ENCODE results near the gene CFAP43. TPM values are rescaled to one million over a fixed set of nuclear protein-coding genes. Genes with fewer than 3 reads are reported as not detected.

The CFAP43 gene
- total and polyA plus RNA-seq, 10 of the 15 experiments (the other 5 are each of a cell fraction or from before 2014, with no cell fraction given): 0.06 to 0.14 (median 0.10) TPM; not detected in 5

GRCh38 chr10:104268405-104268712 is 36.2 kb upstream of the CFAP43 start:
- H3K27ac ChIP-seq (ENCODE audit: control insufficient read depth, insufficient read depth): peak overlapping the region; percentile 80
- CTCF ChIA-PET: interaction anchor here (1.2 to 9.2 kb wide), 4 partner anchors 12 to 83 kb away, joined by 5 to 106 read pairs (median 8); partner anchors contain the start of gene CFAP58
- H3K27me3 ChIP-seq (replicated peaks in 1 of 2; ENCODE audit: control insufficient read depth in 2 of 2, insufficient read depth in 2 of 2, low read length in 1 of 2): no peaks in the 10 kb centered on the region
- H2AFZ ChIP-seq (ENCODE audit: control insufficient read depth, low read depth, low read length): peak overlapping the region; percentile 37
- intact Hi-C loops (cut with micrococcal nuclease; ENCODE audit: unreplicated experiment) (loop anchor here (5.0 to 10.0 kb wide), 2 partner anchors 146 to 364 kb away; partner anchors contain the start of gene SFR1), in situ Hi-C loops (cut with MboI) (no loop called here)
- H3K9me3 ChIP-seq (replicated peaks; ENCODE audit: control insufficient read depth, insufficient read depth, low read length): no peaks in the 10 kb centered on the region
- no peak for DNase-seq (ENCODE audit: low read depth, low spot score)
- H3K79me2 ChIP-seq (ENCODE audit: control insufficient read depth, insufficient read depth, low read length): peaks cover 37% of the 10 kb centered on the region
- H3K36me3 ChIP-seq (ENCODE audit: control insufficient read depth in 2 of 2, insufficient read depth in 2 of 2, low read length in 1 of 2): peaks cover 0 to 10% of the 10 kb centered on the region in 2 experiments; a peak in 1 of 4 replicates
- 0 out of 2 replicates have a peak, but pooled peaks cover 3% of the 10 kb centered on the region for H3K4me1 ChIP-seq (ENCODE audit: control insufficient read depth, insufficient read depth, low read length)
- FAIRE-seq: no peak
- H3K4me3 ChIP-seq: peak overlapping the region; percentile 73
- SMC1A ChIA-PET (ENCODE audit: uncharacterized antibody, unreplicated experiment): interaction anchor here (1.7 to 3.2 kb wide), 3 partner anchors 12 to 83 kb away, joined by 6 to 20 read pairs (median 7); partner anchors contain the start of gene GSTO1
- TSS peak; percentile 87 for BruUV-seq (replicated peaks)
- 0 out of 4 replicates have a peak, but pooled peaks of 1 of the 2 experiments have one; percentile 20 for TF ChIP-seq ETV6 (conservative IDR thresholded peaks at IDR 0.05 in 1 of 2, IDR thresholded peaks at IDR 0.05 in 1 of 2; ENCODE audit: borderline replicate concordance in 1 of 2, low read depth in 1 of 2)
- no peak for TF ChIP-seq MEF2B (IDR thresholded peaks at IDR 0.05; ENCODE audit: partially characterized antibody, poor library complexity, severe bottlenecking)
- peak overlapping the region; percentile 89 for H3K4me2 ChIP-seq (ENCODE audit: control insufficient read depth, insufficient read depth)
- no peaks in the 10 kb centered on the region for H4K20me1 ChIP-seq (ENCODE audit: control insufficient read depth, insufficient read depth)
- peak overlapping the region; percentile 86 for H3K9ac ChIP-seq (ENCODE audit: control insufficient read depth, insufficient read depth, low read length)
- peak; percentile 2 for ATAC-seq
- POLR2A ChIA-PET: interaction anchor here (4.2 kb wide), 1 partner anchor 12 kb away, joined by 36 read pairs; the partner anchor contains the start of gene GSTO1
- WGBS (ENCODE audit: insufficient coverage, insufficient replicate concordance, low lambda C conversion rate, missing lambda C conversion rate): 2% methylated on average over 10 of the region's 10 CpGs
- RAD21 ChIA-PET (ENCODE audit: unreplicated experiment): interaction anchor here (1.2 to 2.2 kb wide), 2 partner anchors 13 to 84 kb away, joined by 3 to 7 read pairs; partner anchors contain the start of gene GSTO1

GRCh38 chr10:104267721-104268404 is 35.7 kb upstream of the CFAP43 start:
- Histone ChIP-seq H3K9me3 (replicated peaks; ENCODE audit: control insufficient read depth, insufficient read depth, low read length) (no peaks in the 10 kb centered on the region), H3K27me3 (replicated peaks in 1 of 2; ENCODE audit: control insufficient read depth in 2 of 2, insufficient read depth in 2 of 2, low read length in 1 of 2) (no peaks in the 10 kb centered on the region), H3K9ac (ENCODE audit: control insufficient read depth, insufficient read depth, low read length) (peak overlapping the region; percentile 86), H3K4me2 (ENCODE audit: control insufficient read depth, insufficient read depth) (peak overlapping the region; percentile 89), H4K20me1 (ENCODE audit: control insufficient read depth, insufficient read depth) (no peaks in the 10 kb centered on the region), H3K4me1 (ENCODE audit: control insufficient read depth, insufficient read depth, low read length) (0 out of 2 replicates have a peak, but pooled peaks cover 3% of the 10 kb centered on the region), H3K36me3 (ENCODE audit: control insufficient read depth in 2 of 2, insufficient read depth in 2 of 2, low read length in 1 of 2) (peaks cover 0 to 10% of the 10 kb centered on the region in 2 experiments; a peak in 1 of 4 replicates), H3K4me3 (peak overlapping the region; percentile 73), H3K27ac (ENCODE audit: control insufficient read depth, insufficient read depth) (peak overlapping the region; percentile 80), H3K79me2 (ENCODE audit: control insufficient read depth, insufficient read depth, low read length) (peaks cover 39% of the 10 kb centered on the region), H2AFZ (ENCODE audit: control insufficient read depth, low read depth, low read length) (no peak overlapping the region)
- no peak for DNase-seq (ENCODE audit: low read depth, low spot score)
- ChIA-PET CTCF (interaction anchor here (1.2 to 1.9 kb wide), 3 partner anchors 12 to 83 kb away, joined by 3 to 5 read pairs (median 5); partner anchors contain the start of gene CFAP43), POLR2A (interaction anchor here (4.2 kb wide), 1 partner anchor 12 kb away, joined by 36 read pairs; the partner anchor contains the start of gene GSTO1), SMC1A (ENCODE audit: uncharacterized antibody, unreplicated experiment) (interaction anchor here (1.1 to 3.2 kb wide), 4 partner anchors 9 to 84 kb away, joined by 3 to 20 read pairs (median 6); partner anchors contain the start of gene GSTO1), RAD21 (ENCODE audit: unreplicated experiment) (interaction anchor here (2.2 kb wide), 1 partner anchor 13 kb away, joined by 7 read pairs; the partner anchor contains the start of gene GSTO1)
- peak; percentile 9 for ATAC-seq
- no peak for TF ChIP-seq MEF2B (IDR thresholded peaks at IDR 0.05; ENCODE audit: partially characterized antibody, poor library complexity, severe bottlenecking)
- peak; percentile 32; the same call in 1 of the 2 replicates for TF ChIP-seq NFIC (IDR thresholded peaks at IDR 0.05; ENCODE audit: low read depth, low read length)
- no peak for TF ChIP-seq SPI1 (IDR thresholded peaks at IDR 0.05; ENCODE audit: borderline replicate concordance, insufficient read depth, low read depth, low read length)
- TF ChIP-seq MTA3 (IDR thresholded peaks at IDR 0.05; ENCODE audit: borderline replicate concordance, low read length): no peak
- no peak for TF ChIP-seq SMARCA5 (IDR thresholded peaks at IDR 0.05)
- TF ChIP-seq ZBED1 (IDR thresholded peaks at IDR 0.05; ENCODE audit: borderline replicate concordance): no peak
- peak; percentile 40; the same call in 1 of the 2 replicates for TF ChIP-seq ATF2 (IDR thresholded peaks at IDR 0.05; ENCODE audit: low read length)
- no peak; the same call in 1 of the 2 replicates for TF ChIP-seq EED (IDR thresholded peaks at IDR 0.05; ENCODE audit: low read depth)
- no peak for TF ChIP-seq CREM (IDR thresholded peaks at IDR 0.05; ENCODE audit: low read depth)
- no peak for TF ChIP-seq MYB (IDR thresholded peaks at IDR 0.05; ENCODE audit: borderline replicate concordance, low read depth, low read length)
- in situ Hi-C loops (cut with MboI): no loop called here
- intact Hi-C loops (cut with micrococcal nuclease; ENCODE audit: unreplicated experiment): loop anchor here (5.0 to 10.0 kb wide), 2 partner anchors 146 to 363 kb away; partner anchors contain the start of gene SFR1
- 3% methylated on average over 14 of the region's 14 CpGs for WGBS (ENCODE audit: insufficient coverage, insufficient replicate concordance, low lambda C conversion rate, missing lambda C conversion rate)
- no TSS peak for BruUV-seq (replicated peaks)
- FAIRE-seq: no peak

Measured in GM12878 (cell line).